Breast epithelium (tissue), 4 donors: ENCODE measurements around the gene NTN3. TPM values are rescaled to one million over a fixed set of nuclear protein-coding genes. Genes with fewer than 3 reads are reported as not detected.
A peak's percentile ranks its signal among the peaks of the same experiment; 100 is the strongest.

Experiments
- DNase-seq, 2 donors: peaks; one replicate each; pipeline ENCODE4 v3.0.0-alpha.2; 2019; ENCODE audit warnings: low spot score in 2 of 2
- H3K27ac ChIP-seq, 2 donors: fragments of 200-600 bp; sonication (generic) in 1 of 2; one replicate each; pipeline ENCODE4 v1.5.1; 2016 to 2019; ENCODE audit warnings: mild to moderate bottlenecking in 1 of 2
- H3K27me3 ChIP-seq, 2 donors: fragments of 200-600 bp; sonication (generic) in 1 of 2; one replicate each; pipeline versions ENCODE4 v1.5.1 to v1.6.0; 2017 to 2019; ENCODE audit warnings: control low read depth in 1 of 2, mild to moderate bottlenecking in 1 of 2
- H3K36me3 ChIP-seq: fragments of 200-600 bp; one replicate; pipeline ENCODE4 v1.5.1; 2019
- H3K4me1 ChIP-seq, 2 donors: fragments of 200-600 bp; sonication (generic); one replicate each; pipeline ENCODE4 v1.5.1; 2016 to 2019; ENCODE audit warnings: control low read depth in 1 of 2
- H3K4me3 ChIP-seq, 3 donors: fragments of 200-600 bp; sonication (generic); 1 replicate in 2 of 3; 2 replicates in 1 of 3; pipeline ENCODE4 v1.5.1; 2016 to 2019; ENCODE audit warnings: mild to moderate bottlenecking in 3 of 3, moderate library complexity in 2 of 3
- H3K9me3 ChIP-seq, 2 donors: fragments of 200-600 bp; sonication (generic) in 1 of 2; one replicate each; pipeline ENCODE4 v1.5.1; 2016 to 2019; ENCODE audit warnings: control low read depth in 1 of 2
- POLR2A ChIP-seq: fragments of 450-650 bp; IDR thresholded peaks from one replicate; pipeline ENCODE4 v1.6.1; 2016; ENCODE audit warnings: antibody characterized with exemption, mild to moderate bottlenecking, moderate library complexity
- POLR2AphosphoS5 ChIP-seq, 3 donors: sonication (generic); formaldehyde crosslinking; IDR thresholded peaks; one replicate each; pipeline ENCODE4 v1.6.1; 2017; ENCODE audit warnings: antibody characterized with exemption in 3 of 3
- intact Hi-C: fragments of 100-400 bp; cut with DNase I; formaldehyde crosslinking; loops from one replicate; pipeline ENCODE4 v1.15.1; 2023; ENCODE audit warnings: low total_unique reads
- total RNA-seq, 3 donors: library from RNA; depleted of rRNA; stranded (reverse); fragments of >200 nt; gene quantifications; one replicate each; pipeline ENCODE4 v1.1.0, GENCODE V29; 2016
- TF ChIP-seq, protein P1 (sequence below), 3 donors: fragments of 450-650 bp; IDR thresholded peaks; one replicate each; pipeline ENCODE4 v1.5.1; 2016 to 2017; ENCODE audit warnings: antibody characterized with exemption in 3 of 3, mild to moderate bottlenecking in 3 of 3, moderate library complexity in 3 of 3

The NTN3 gene
- total RNA-seq = not detected

DNA sequence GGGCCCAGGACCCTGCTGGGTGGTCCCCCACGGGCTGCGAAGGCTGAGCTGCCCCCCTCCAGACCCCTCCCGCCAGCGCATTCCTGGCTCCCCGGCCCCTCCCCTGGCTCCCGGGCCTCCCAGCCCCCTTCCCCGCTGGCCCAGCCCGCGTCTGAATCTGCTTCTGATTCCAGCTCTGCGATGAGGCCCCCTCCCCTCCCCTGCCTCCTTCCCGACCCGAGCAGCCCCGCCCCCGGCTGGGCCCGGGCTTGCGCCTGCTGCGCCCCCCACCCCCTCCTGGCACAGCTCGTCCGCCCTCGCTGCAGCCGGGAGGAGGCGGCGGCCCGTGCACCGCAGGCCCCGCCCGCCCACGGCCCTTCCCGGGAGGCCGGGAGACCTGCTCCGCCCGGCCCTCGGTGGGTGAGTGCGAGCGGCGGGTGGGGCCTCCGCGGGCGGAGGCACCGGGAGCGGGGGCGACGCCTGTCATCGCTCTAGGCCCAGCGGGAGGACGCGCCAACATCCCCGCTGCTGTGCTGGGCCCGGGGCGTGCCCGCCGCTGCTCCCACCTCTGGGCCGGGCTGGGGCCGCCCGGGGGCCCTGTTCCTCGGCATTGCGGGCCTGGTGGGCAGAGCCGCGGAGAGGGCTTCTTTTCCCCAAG, at the start of gene NTN3:
Gene NTN3, plus strand, starts transcription at position 282 of the 637 bp plus-strand sequence. CDS start 405 bp downstream, outside the sequence.
- Histone ChIP-seq H3K4me1 (peaks cover 18 to 29% of the 10 kb centered on the region in 2 donors), H3K27ac (peak within 1 kb of the TSS in 1 of 2 donors; percentile 49), H3K36me3 (no peaks in the 10 kb centered on the region), H3K27me3 (no peaks in the 10 kb centered on the region), H3K9me3 (no peaks in the 10 kb centered on the region), H3K4me3 (peak within 1 kb of the TSS; percentile 7 to 64 (median 41))
- intact Hi-C loops = no loop called here
- no peak for DNase-seq
- TF ChIP-seq POLR2A (no peak), POLR2AphosphoS5 (IDR thresholded peaks at IDR 0.05) (no peak)
- TF ChIP-seq, protein P1, sequence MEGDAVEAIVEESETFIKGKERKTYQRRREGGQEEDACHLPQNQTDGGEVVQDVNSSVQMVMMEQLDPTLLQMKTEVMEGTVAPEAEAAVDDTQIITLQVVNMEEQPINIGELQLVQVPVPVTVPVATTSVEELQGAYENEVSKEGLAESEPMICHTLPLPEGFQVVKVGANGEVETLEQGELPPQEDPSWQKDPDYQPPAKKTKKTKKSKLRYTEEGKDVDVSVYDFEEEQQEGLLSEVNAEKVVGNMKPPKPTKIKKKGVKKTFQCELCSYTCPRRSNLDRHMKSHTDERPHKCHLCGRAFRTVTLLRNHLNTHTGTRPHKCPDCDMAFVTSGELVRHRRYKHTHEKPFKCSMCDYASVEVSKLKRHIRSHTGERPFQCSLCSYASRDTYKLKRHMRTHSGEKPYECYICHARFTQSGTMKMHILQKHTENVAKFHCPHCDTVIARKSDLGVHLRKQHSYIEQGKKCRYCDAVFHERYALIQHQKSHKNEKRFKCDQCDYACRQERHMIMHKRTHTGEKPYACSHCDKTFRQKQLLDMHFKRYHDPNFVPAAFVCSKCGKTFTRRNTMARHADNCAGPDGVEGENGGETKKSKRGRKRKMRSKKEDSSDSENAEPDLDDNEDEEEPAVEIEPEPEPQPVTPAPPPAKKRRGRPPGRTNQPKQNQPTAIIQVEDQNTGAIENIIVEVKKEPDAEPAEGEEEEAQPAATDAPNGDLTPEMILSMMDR (IDR thresholded peaks at IDR 0.05) = no peak

DNA sequence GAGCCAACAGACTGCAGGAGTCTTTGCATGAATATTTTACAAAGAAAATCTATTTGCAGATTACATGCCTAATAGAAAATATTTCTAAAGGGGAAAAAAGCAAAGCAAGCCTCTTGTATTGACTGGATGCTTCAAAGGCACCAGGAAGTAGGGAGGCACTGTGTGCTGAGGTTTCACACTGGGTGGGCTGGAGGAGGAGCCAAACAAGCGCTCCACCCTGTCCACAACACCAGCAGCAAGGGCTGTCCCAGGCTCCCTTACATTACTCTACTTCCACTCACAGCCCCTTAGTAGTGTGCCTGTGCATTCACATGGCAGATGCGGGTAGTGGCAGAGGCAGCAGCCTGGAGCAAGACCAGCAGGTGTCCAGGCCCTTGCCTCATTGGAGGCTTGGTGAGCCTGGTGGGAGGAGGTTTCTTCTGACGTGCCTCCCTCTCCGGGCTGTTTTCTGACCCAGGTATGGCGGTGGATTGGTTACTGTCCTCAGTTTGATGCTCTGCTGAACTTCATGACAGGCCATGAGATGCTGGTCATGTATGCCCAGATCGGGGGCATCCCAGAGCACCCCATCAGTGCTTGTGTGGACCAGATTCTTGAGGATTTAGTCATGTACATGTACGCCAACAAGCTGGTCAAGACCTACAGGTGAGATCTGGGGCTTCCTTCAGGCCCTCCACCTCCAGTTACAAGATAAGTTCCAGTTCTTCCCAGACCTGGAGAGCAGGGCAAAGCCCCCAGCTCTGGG, 48.8 kb upstream of the NTN3 start:
- no peak overlapping the region for H3K4me3 ChIP-seq
- intact Hi-C loops = loop anchor here (10.0 kb wide), 1 partner anchor 77 kb away; the partner anchor contains the start of gene ABCA3
- TF ChIP-seq, protein P1 (IDR thresholded peaks at IDR 0.05) = no peak
- no peak for TF ChIP-seq POLR2A
- no peaks in the 10 kb centered on the region for H3K36me3 ChIP-seq
- no peaks in the 10 kb centered on the region for H3K4me1 ChIP-seq
- no peaks in the 10 kb centered on the region for H3K9me3 ChIP-seq
- no peak for DNase-seq
- no peak overlapping the region for H3K27ac ChIP-seq
- H3K27me3 ChIP-seq = no peaks in the 10 kb centered on the region

DNA sequence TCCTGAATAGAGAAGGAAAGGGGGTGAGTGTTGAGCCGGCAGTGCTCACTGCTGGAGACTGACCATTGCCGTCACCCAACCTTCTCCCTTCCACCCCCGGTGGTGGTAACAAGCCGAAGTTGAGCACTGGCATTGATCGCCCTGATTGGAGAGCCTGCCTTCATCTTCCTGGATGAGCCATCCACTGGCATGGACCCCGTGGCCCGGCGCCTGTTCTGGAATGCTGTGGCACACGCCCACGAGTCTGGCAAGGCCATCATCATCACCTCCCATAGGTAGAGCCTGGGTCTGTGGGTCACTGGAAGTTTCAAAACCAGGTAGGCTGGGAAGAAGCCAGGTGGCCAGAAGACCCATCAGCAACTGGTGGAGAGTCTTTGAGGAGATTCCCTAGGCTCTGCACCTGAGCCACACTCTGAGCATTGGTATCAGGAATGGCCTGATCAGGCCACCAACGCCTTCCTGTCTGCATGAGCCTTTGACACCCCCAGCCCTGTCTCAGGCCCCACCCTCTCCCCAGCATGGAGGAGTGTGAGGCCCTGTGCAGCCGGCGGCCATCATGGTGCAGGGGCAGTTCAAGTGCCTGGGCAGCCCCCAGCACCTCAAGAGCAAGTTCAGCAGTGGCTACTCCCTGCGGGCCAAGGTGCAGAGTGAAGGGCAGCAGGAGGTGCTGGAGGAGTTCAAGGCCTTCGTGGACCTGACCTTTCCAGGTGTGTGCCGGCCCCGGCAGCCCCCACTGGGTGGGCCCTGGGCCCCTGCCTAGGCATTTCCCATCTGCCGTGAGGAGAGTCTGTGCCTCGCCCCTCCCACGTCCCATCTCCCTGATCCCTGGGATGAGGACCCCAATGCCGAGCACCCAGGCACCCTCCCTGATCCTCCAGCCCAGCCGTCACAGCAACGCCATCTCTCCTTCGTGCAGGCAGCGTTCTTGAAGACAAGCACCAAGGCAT, 46.8 kb upstream of the NTN3 start:
- TF ChIP-seq POLR2A (no peak), POLR2AphosphoS5 (IDR thresholded peaks at IDR 0.05) (no peak)
- TF ChIP-seq, protein P1 (IDR thresholded peaks at IDR 0.05) = no peak
- Histone ChIP-seq H3K27ac (no peak overlapping the region), H3K9me3 (no peaks in the 10 kb centered on the region), H3K36me3 (no peaks in the 10 kb centered on the region), H3K4me3 (no peak overlapping the region), H3K4me1 (no peaks in the 10 kb centered on the region), H3K27me3 (no peaks in the 10 kb centered on the region)
- intact Hi-C loops = loop anchor here (10.0 kb wide), 1 partner anchor 80 kb away; the partner anchor contains the start of gene ABCA3
- DNase-seq = no peak

DNA sequence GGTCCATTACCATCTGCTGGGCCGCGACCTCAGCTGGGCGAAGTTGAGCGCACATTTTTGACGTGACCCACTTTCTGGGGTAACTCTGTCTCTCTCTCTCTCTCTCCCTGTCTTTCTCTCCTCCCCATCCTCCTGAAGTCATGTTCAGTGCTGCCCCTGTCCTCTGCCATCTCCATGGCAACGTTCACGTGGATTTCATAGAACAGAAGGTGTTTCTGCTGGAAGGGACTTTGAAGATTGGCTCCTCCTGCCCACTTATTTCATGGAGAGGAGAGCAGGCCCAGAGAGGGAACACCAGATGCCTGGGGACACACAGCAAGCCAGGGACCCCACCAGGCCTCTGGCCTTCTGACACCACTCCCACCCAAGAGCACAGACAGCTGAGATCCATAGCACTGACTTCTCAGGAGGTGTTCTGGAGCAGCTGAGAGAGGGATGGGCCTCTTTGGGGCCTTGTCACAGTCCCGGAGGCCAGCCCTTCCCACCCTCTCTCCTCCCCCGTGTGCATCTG, 46.0 kb upstream of the NTN3 start:
- Histone ChIP-seq H3K9me3 (no peaks in the 10 kb centered on the region), H3K36me3 (no peaks in the 10 kb centered on the region), H3K27me3 (no peaks in the 10 kb centered on the region), H3K4me1 (peaks cover 3 to 5% of the 10 kb centered on the region in 2 donors), H3K4me3 (no peak overlapping the region), H3K27ac (no peak overlapping the region)
- no peak for DNase-seq
- intact Hi-C loops = loop anchor here (10.0 kb wide), 1 partner anchor 80 kb away; the partner anchor contains the start of gene ABCA3
- TF ChIP-seq, protein P1 (IDR thresholded peaks at IDR 0.05) = no peak
- TF ChIP-seq POLR2A = no peak
- no peak for TF ChIP-seq POLR2AphosphoS5 (IDR thresholded peaks at IDR 0.05)
